ENCODE measurements around the gene AQP5. TPM values are rescaled to one million over a fixed set of nuclear protein-coding genes. Genes with fewer than 3 reads are reported as not detected.

Gene AQP5
- total and polyA plus RNA-seq, 2 of the 8 experiments (the other 6 are each of a cell fraction or from before 2014, with no cell fraction given): 2.5 to 3.2 TPM

GRCh38 chr12:49932023-49932422, 29.6 kb upstream of the AQP5 start (continued):
- TF ChIP-seq CHD7 (IDR thresholded peaks at IDR 0.05; ENCODE audit: insufficient replicate concordance, low read length) (no peak), CEBPB (IDR thresholded peaks at IDR 0.05; ENCODE audit: low read depth, low read length) (no peak), GABPA (IDR thresholded peaks at IDR 0.05; ENCODE audit: borderline replicate concordance, insufficient read depth, low read length) (no peak), MAFK (IDR thresholded peaks at IDR 0.05; ENCODE audit: low read depth, low read length) (no peak), POLR2A (IDR thresholded peaks at IDR 0.05; ENCODE audit: control extremely low read depth in 1 of 2, low read depth in 2 of 2, low read length in 2 of 2) (no peak)

All from H1 (cell line).